NCI-H2196 (cell line): ENCODE data around the gene SDR9C7.
"Not testable (repeated sequence)": the region's sequence is repeated elsewhere in the genome, so short reads cannot be mapped to it uniquely, and the experiment has no call there.

Source experiments
- DNase-seq: peaks from one replicate; lab custom pipeline; 2025; ENCODE audit not compliant: unreplicated experiment; lab: John Stamatoyannopoulos, UW

The SDR9C7 gene

GRCh38 chr12:56954057-56954957, 20.1 kb upstream of the SDR9C7 start:
- no peak for DNase-seq

- DNase-seq = no peak
These were observed 19.1 kb upstream of the SDR9C7 start for GRCh38 chr12:56953314-56953713.

- DNase-seq = no peak
These were observed 17.6 kb upstream of the SDR9C7 start for GRCh38 chr12:56951582-56952339.

- DNase-seq = no peak
These were observed 14.7 kb upstream of the SDR9C7 start for GRCh38 chr12:56948881-56949280.

- no peak for DNase-seq
These were observed 14.2 kb upstream of the SDR9C7 start for GRCh38 chr12:56948457-56948777.

GRCh38 chr12:56947633-56948456, 13.6 kb upstream of the SDR9C7 start:
- DNase-seq = no peak

GRCh38 chr12:56943878-56944277, 9.7 kb upstream of the SDR9C7 start:
- DNase-seq = no peak

- not testable (repeated sequence) for DNase-seq
These were observed 9.2 kb upstream of the SDR9C7 start for GRCh38 chr12:56943374-56943773.

- no peak for DNase-seq
These were observed 7.2 kb upstream of the SDR9C7 start for GRCh38 chr12:56941299-56942017.

GRCh38 chr12:56940942-56941298, 6.7 kb upstream of the SDR9C7 start:
- not testable (repeated sequence) for DNase-seq

- DNase-seq = no peak
These were observed 1.5 kb upstream of the SDR9C7 start for GRCh38 chr12:56935752-56936151.

GRCh38 chr12:56935157-56935556, 949 bp upstream of the SDR9C7 start:
- DNase-seq = no peak

- no peak for DNase-seq
These were observed 1.3 kb downstream of the SDR9C7 start for GRCh38 chr12:56932867-56933266.

GRCh38 chr12:56932146-56932545, 2.1 kb downstream of the SDR9C7 start:
- no peak for DNase-seq

- no peak for DNase-seq
These were observed 2.7 kb downstream of the SDR9C7 start for GRCh38 chr12:56931474-56931978.

- no peak for DNase-seq
These were observed 4.0 kb downstream of the SDR9C7 start for GRCh38 chr12:56930241-56930640.

- no peak for DNase-seq
These were observed 4.4 kb downstream of the SDR9C7 start for GRCh38 chr12:56929780-56930179.

GRCh38 chr12:56928262-56928661, 5.9 kb downstream of the SDR9C7 start:
- DNase-seq = no peak

GRCh38 chr12:56927281-56927680, 6.9 kb downstream of the SDR9C7 start:
- DNase-seq = no peak

GRCh38 chr12:56922031-56922430, 12.2 kb downstream of the SDR9C7 start:
- DNase-seq = no peak

- DNase-seq = no peak
These were observed 12.9 kb downstream of the SDR9C7 start for GRCh38 chr12:56921346-56921745.
